HL-60 (cell line): Measurements from ENCODE around the gene CASS4.

Experiments
- DNase-seq, 2 experiments: peaks; one replicate each; pipeline ENCODE4 v3.0.0-alpha.2; 2010 to 2020; ENCODE audit warnings: low read depth in 1 of 2, low spot score in 1 of 2
- H3K27ac ChIP-seq: fragments of 250-450 bp; sonication (Bioruptor Pico); replicated peaks from 2 replicates; pipeline ENCODE4 v1.5.1; 2020; ENCODE audit warnings: mild to moderate bottlenecking, moderate library complexity
- H3K27me3 ChIP-seq: fragments of 250-450 bp; sonication (Bioruptor Pico); 2 replicates; pipeline ENCODE4 v1.5.1; 2021; ENCODE audit warnings: mild to moderate bottlenecking, moderate library complexity; ENCODE audit not compliant: insufficient read depth, poor library complexity, severe bottlenecking
- H3K4me3 ChIP-seq: replicated peaks from 2 replicates; pipeline ENCODE4 v1.5.1; 2011; ENCODE audit warnings: mild to moderate bottlenecking, control low read depth, low read length; ENCODE audit not compliant: insufficient read depth
- GABPA ChIP-seq: IDR thresholded peaks from 2 replicates; pipeline ENCODE4 v1.6.1; 2012; ENCODE audit warnings: low read depth
- POLR2AphosphoS5 ChIP-seq: IDR thresholded peaks from 2 replicates; pipeline ENCODE4 v1.6.1; 2012; ENCODE audit warnings: low read depth
- SPI1 ChIP-seq: IDR thresholded peaks from 2 replicates; pipeline ENCODE4 v1.6.1; 2012; ENCODE audit warnings: low read depth, mild to moderate bottlenecking, borderline replicate concordance
- TF ChIP-seq, protein P1 (sequence below): IDR thresholded peaks from 2 replicates; pipeline ENCODE4 v1.6.1; 2012; ENCODE audit warnings: low read depth; ENCODE audit not compliant: insufficient replicate concordance
- TF ChIP-seq, protein P2 (sequence below): IDR thresholded peaks from one replicate; pipeline ENCODE4 v1.5.1; 2011; ENCODE audit warnings: low read length, control low read depth, inconsistent platforms; ENCODE audit not compliant: insufficient read depth

CASS4 gene

DNA sequence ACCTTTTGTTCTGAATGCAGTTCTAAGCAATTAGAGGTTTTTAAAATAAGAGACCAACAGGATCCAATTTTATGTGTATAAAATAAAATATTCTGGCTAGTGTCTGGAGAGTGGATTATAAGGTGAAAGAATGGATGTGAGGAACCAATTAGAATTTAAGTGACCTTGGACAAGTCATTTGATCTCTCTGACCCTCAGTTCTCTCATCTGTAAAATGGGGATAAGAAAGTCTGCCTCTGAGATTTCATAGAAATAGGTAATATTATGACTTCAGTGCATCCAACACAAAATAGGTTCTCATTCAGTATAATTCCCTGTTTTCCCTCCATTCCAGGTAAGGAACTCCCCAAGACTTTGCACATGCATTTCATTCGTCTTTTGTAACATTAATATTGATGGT is 18.9 kb downstream of the CASS4 start:
- no peak for DNase-seq
- Histone ChIP-seq H3K27ac (peak overlapping the region; percentile 69), H3K27me3 (no peaks in the 10 kb centered on the region), H3K4me3 (no peak overlapping the region)
- TF ChIP-seq POLR2AphosphoS5: no peak
- TF ChIP-seq, protein P1, sequence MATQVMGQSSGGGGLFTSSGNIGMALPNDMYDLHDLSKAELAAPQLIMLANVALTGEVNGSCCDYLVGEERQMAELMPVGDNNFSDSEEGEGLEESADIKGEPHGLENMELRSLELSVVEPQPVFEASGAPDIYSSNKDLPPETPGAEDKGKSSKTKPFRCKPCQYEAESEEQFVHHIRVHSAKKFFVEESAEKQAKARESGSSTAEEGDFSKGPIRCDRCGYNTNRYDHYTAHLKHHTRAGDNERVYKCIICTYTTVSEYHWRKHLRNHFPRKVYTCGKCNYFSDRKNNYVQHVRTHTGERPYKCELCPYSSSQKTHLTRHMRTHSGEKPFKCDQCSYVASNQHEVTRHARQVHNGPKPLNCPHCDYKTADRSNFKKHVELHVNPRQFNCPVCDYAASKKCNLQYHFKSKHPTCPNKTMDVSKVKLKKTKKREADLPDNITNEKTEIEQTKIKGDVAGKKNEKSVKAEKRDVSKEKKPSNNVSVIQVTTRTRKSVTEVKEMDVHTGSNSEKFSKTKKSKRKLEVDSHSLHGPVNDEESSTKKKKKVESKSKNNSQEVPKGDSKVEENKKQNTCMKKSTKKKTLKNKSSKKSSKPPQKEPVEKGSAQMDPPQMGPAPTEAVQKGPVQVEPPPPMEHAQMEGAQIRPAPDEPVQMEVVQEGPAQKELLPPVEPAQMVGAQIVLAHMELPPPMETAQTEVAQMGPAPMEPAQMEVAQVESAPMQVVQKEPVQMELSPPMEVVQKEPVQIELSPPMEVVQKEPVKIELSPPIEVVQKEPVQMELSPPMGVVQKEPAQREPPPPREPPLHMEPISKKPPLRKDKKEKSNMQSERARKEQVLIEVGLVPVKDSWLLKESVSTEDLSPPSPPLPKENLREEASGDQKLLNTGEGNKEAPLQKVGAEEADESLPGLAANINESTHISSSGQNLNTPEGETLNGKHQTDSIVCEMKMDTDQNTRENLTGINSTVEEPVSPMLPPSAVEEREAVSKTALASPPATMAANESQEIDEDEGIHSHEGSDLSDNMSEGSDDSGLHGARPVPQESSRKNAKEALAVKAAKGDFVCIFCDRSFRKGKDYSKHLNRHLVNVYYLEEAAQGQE: no peak
- no peak for TF ChIP-seq SPI1

DNA sequence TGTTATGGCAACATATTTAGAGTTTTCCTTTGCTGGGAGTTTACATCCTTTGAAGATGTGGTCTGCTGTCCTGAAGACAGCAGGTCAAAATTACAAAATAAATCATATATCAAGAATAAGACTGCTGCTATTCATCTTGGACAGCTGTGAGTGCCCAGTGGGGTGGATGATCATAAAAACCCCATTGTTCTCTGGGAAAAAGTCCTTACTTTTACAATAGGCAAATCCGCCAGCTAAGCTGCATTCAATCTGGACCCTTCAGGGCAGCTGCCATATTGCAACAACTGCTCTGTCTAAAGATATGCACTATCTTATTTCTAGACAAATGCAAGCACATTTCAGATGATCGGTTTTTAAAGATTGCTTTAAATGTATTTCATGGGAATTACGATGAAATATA is 19.4 kb downstream of the CASS4 start:
- H3K27me3 ChIP-seq: no peaks in the 10 kb centered on the region
- no peak for DNase-seq
- H3K27ac ChIP-seq: no peak overlapping the region
- no peak overlapping the region for H3K4me3 ChIP-seq
- TF ChIP-seq POLR2AphosphoS5 (no peak), GABPA (no peak), SPI1 (no peak)
- TF ChIP-seq, protein P2, sequence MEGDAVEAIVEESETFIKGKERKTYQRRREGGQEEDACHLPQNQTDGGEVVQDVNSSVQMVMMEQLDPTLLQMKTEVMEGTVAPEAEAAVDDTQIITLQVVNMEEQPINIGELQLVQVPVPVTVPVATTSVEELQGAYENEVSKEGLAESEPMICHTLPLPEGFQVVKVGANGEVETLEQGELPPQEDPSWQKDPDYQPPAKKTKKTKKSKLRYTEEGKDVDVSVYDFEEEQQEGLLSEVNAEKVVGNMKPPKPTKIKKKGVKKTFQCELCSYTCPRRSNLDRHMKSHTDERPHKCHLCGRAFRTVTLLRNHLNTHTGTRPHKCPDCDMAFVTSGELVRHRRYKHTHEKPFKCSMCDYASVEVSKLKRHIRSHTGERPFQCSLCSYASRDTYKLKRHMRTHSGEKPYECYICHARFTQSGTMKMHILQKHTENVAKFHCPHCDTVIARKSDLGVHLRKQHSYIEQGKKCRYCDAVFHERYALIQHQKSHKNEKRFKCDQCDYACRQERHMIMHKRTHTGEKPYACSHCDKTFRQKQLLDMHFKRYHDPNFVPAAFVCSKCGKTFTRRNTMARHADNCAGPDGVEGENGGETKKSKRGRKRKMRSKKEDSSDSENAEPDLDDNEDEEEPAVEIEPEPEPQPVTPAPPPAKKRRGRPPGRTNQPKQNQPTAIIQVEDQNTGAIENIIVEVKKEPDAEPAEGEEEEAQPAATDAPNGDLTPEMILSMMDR: no peak
- TF ChIP-seq, protein P1: no peak

DNA sequence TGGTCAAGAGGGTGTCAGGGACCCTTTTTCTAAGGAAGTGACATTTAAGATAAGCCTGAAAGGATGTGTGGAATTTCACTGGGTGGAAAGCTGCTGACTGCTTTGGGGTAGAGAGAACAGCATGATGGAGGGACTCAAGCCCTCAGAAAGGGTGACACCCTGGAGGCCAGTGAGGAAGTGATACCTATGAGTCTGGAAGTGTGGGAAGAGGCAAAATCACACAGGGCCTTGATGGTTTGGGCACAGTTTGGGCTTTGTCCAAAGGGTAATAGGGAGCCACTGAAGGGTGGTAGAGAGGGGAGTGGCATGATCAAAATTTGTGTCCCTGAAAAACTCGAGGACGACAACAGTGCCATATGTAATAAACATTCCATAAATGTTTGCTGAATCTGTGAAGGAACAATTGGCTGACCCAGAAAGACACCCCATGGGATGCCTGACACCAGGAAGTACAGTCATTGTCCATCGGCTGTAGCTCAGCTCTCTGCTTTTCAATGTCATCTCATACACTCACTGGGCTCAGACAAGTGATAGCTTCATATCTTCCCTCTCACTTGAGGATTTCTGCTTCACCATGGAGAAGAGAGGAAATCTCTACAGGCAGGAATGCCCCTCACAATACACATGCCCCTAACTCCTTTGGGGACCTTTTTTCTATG is 21.3 kb downstream of the CASS4 start:
- Histone ChIP-seq H3K27me3 (no peaks in the 10 kb centered on the region), H3K4me3 (no peak overlapping the region), H3K27ac (no peak overlapping the region)
- DNase-seq: no peak
- TF ChIP-seq GABPA: no peak
- TF ChIP-seq, protein P1: no peak
- TF ChIP-seq, protein P2: no peak
- TF ChIP-seq SPI1: no peak
- TF ChIP-seq POLR2AphosphoS5: no peak
